HL-60 (cell line): ENCODE measurements around the gene MYRIP.
"Not testable (repeated sequence)": the region's sequence is repeated elsewhere in the genome, so short reads cannot be mapped to it uniquely, and the experiment has no call there.

ENCODE experiments used
- GABPA ChIP-seq: IDR thresholded peaks from 2 replicates; pipeline ENCODE4 v1.6.1; 2012; ENCODE audit warnings: low read depth
- POLR2AphosphoS5 ChIP-seq: IDR thresholded peaks from 2 replicates; pipeline ENCODE4 v1.6.1; 2012; ENCODE audit warnings: low read depth
- TF ChIP-seq, protein P1 (sequence below): IDR thresholded peaks from one replicate; pipeline ENCODE4 v1.5.1; 2011; ENCODE audit warnings: low read length, control low read depth, inconsistent platforms; ENCODE audit not compliant: insufficient read depth
- TF ChIP-seq, protein P2 (sequence below): IDR thresholded peaks from 2 replicates; pipeline ENCODE4 v1.6.1; 2012; ENCODE audit warnings: low read depth; ENCODE audit not compliant: insufficient replicate concordance

- TF ChIP-seq, protein P1, sequence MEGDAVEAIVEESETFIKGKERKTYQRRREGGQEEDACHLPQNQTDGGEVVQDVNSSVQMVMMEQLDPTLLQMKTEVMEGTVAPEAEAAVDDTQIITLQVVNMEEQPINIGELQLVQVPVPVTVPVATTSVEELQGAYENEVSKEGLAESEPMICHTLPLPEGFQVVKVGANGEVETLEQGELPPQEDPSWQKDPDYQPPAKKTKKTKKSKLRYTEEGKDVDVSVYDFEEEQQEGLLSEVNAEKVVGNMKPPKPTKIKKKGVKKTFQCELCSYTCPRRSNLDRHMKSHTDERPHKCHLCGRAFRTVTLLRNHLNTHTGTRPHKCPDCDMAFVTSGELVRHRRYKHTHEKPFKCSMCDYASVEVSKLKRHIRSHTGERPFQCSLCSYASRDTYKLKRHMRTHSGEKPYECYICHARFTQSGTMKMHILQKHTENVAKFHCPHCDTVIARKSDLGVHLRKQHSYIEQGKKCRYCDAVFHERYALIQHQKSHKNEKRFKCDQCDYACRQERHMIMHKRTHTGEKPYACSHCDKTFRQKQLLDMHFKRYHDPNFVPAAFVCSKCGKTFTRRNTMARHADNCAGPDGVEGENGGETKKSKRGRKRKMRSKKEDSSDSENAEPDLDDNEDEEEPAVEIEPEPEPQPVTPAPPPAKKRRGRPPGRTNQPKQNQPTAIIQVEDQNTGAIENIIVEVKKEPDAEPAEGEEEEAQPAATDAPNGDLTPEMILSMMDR = not testable (repeated sequence)
- TF ChIP-seq, protein P2, sequence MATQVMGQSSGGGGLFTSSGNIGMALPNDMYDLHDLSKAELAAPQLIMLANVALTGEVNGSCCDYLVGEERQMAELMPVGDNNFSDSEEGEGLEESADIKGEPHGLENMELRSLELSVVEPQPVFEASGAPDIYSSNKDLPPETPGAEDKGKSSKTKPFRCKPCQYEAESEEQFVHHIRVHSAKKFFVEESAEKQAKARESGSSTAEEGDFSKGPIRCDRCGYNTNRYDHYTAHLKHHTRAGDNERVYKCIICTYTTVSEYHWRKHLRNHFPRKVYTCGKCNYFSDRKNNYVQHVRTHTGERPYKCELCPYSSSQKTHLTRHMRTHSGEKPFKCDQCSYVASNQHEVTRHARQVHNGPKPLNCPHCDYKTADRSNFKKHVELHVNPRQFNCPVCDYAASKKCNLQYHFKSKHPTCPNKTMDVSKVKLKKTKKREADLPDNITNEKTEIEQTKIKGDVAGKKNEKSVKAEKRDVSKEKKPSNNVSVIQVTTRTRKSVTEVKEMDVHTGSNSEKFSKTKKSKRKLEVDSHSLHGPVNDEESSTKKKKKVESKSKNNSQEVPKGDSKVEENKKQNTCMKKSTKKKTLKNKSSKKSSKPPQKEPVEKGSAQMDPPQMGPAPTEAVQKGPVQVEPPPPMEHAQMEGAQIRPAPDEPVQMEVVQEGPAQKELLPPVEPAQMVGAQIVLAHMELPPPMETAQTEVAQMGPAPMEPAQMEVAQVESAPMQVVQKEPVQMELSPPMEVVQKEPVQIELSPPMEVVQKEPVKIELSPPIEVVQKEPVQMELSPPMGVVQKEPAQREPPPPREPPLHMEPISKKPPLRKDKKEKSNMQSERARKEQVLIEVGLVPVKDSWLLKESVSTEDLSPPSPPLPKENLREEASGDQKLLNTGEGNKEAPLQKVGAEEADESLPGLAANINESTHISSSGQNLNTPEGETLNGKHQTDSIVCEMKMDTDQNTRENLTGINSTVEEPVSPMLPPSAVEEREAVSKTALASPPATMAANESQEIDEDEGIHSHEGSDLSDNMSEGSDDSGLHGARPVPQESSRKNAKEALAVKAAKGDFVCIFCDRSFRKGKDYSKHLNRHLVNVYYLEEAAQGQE = not testable (repeated sequence)
- TF ChIP-seq POLR2AphosphoS5, GABPA: not testable (repeated sequence)
These were observed 324.6 kb downstream of the MYRIP start for GRCh38 chr3:40133886-40134575.
